Superior temporal gyrus (tissue), 1 donor: ENCODE measurements around the gene FRAT2.
"Not testable (repeated sequence)": the region's sequence is repeated elsewhere in the genome, so short reads cannot be mapped to it uniquely, and the experiment has no call there.

Experiments
- DNase-seq: peaks from one replicate; pipeline ENCODE4 v3.0.0-alpha.2; 2016; ENCODE audit errors: extremely low spot score

FRAT2 gene

GRCh38 chr10:97291357-97292096 is 43.0 kb downstream of the FRAT2 start:
- peak; percentile 72 for DNase-seq

- DNase-seq, result not testable (repeated sequence)
Observed at GRCh38 chr10:97290576-97291356, 43.8 kb downstream of the FRAT2 start.

- DNase-seq, result not testable (repeated sequence)
Observed at GRCh38 chr10:97290076-97290475, 44.5 kb downstream of the FRAT2 start.
